UCSD-AML1 (cell line): ENCODE measurements around the gene TMEM163.
A peak's percentile ranks its signal among the peaks of the same experiment; 100 is the strongest.
"Not testable (repeated sequence)": the region's sequence is repeated elsewhere in the genome, so short reads cannot be mapped to it uniquely, and the experiment has no call there.

ENCODE experiments used
- DNase-seq: peaks from one replicate; lab custom pipeline; 2025; ENCODE audit not compliant: unreplicated experiment; lab: John Stamatoyannopoulos, UW

Gene TMEM163

DNA sequence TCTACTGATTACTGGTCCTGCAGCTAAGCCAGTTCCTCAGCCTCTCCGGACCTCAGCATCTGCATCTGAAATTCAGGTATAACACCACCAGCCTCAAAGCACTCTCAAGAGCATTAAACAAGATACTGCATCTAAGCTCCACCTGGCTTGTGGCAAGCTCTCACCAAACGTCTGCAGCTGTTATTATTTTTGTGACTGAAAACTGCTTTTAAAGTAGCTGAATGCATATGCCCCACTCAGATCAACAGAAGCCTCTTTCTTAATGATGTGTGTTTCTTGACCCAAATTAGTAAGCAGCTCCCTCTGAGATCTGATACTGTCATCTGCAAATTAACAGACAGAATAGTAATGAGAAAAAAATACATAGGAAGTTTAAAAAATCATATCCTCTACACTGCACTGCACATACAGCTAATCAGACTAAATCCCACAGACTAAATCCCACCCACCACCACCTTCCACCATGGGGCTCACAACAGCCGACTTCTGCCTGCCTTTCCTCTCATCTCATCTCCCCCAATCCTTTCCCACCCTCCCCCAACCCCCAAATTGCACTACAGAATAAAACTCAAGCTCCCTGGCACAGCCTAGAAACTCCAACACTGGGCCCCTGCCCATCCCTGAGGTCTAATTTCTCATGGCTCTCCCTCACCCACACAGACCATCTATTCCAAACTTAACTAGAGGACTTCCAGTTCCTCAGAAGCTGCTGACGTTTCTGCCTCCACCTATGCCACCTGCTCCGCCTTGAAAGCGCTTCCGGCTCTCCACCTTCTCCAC is 52.9 kb downstream of the TMEM163 start:
- no peak for DNase-seq

DNA sequence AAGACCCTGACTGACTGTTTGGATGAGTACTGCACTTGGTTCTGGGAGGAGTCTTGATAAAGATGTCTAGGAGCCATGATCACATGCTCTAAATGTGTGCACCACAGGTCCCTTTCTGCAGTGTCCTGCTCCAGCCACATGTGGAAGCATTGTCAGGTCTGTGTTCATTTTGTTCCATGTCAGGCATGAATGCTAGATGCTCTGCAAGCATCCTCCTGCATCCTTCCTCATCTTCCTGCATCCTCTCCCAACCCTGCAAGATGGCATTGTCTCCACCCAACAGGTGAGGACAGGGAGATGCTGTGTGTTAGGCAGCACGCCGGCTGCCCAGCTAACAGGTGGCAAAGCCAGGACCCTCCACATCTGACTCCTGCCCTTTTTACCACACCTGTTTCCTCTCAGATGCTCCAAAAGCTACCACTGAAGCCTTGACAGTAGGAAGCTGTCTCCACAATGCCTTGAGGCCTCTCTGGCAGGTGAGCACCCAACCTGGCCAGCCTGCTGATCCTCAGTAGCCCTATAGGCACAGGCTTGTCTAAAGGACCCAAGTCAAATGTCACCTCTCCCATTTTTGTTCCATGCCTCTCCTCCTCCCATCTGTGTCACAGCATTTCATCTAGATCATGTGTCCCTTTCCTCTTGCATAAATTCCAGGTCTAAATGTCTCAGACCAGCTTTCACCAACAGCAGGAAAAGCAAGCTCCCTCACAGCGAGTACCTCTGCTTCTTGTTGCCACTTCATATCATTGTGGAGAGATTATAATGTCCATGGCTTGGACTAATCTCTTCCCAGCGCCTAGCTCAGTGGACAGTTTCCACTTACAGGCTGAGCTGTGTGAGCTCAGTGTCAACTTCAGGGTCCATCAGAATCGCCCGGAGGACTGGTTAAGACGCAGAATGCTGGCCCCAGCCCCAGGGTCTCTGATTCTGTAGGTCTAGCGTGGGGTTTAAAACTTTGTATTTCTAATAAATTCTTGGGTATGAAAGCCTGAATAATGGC is 55.0 kb downstream of the TMEM163 start:
- DNase-seq = no peak

DNA sequence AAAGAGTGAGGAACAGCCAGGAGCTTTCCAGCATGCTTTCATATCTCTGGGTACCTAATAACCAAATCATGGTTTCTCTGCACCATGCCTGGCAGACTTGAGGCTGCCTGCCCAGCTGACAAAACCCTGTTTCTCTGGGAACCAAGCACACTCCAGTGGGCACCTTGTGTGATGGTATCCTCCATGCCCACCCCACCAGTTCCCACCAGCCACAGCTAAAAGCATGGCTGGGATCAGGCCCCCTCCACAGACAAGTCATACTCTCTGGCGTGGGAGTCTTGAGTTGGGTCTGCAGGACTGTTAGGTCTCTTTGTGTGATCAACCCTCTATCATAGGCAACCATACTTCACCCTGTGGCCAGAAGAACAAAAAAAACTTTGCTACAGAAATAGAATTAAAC is 56.0 kb downstream of the TMEM163 start:
- DNase-seq = no peak

DNA sequence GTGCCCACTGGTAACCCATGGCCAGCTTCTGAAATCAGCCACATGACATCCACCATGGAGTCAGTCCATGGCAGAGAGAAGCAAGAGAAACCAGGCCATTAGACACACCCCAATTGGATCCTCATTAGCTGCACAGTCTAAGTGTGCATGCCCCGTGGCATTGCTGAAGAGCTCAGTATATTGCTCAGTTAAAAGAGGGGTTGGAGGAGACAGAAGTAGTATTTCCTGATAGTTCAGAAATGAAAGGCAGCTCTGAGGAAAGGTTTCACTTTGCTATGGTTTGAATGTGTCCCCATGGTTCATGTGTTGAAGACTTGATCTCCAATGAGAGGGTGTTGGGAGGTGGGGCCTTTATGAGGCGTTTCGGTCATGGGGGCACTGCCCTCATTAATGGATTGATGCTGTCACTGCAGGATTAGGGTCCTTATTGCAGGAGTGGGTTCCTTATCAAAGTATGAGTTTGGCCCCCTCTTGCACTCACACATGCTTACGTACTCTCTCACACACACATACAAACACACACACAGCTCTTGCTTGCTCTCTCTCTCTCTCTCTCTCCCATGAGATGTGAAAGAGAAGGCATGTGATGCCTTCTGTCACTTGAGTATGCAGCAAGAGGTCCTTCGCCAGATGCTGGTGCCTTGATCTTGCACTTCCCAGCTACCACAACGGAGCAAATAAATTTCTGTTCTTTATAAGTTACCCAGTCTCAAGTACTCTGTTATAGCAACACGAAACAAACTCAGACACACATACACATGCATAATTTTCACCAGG is 58.0 kb downstream of the TMEM163 start:
- DNase-seq = no peak

DNA sequence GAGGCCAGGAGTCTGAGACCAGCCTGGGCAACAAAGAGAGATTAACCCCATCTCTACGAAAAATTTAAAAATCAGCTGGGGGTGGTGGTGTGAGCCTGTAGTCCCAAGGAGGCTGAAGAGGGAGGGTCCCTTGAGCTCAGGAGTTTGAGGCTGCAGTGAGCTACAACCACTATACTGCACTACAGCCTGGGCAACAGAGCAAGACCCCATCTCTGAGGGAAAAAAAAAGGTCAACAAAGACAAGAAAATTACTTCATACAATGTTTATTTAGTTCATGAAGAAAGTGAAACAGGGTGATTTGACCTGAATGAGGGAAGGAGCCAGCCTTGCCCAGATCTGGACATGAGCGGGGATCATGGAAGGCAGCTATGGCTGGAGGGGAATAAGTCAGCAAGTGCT is 59.1 kb downstream of the TMEM163 start:
- no peak for DNase-seq

DNA sequence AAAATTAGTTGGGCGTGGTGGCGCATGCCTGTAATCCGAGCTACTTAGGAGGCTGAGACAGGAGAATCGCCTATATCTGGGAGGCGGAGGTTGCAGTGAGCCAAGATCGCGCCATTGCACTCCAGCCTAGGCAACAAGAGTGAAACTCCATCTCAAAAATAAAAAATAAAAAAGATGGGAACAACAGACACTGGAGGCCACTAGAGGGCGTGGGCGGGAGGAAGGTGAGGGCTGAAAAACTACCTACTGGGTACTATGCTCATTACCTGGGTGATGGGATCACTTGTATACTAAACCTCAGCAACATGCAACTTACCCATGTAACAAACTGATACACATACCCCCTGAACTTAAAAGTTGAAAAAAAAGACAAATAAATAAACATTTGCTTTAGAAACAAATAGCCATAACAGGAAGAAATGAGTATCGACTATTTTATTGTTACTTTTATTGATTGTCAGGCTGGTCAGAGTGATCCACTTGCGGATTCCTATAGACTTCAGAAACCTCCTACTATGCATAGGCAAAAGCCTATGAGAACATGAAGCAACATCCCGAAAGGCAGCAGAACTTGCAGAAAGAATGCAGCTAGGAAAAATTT is 61.0 kb downstream of the TMEM163 start:
- peak; percentile 20 for DNase-seq

DNA sequence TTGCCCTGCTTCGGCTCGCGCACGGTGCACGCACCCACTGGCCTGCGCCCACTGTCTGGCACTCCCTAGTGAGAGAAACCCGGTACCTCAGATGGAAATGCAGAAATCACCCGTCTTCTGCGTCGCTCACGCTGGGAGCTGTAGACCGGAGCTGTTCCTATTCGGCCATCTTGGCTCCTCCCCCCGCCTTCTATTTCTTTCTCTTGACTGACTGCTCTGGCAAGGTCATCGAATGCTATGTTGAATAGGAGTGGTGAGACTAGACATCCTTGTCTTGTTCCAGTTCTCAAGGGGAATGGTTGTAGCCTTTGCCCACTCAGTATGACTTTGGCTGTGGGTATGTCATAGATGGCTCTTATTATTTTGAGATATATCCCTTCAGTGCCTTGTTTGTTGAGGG is 62.4 kb downstream of the TMEM163 start:
- DNase-seq = not testable (repeated sequence)

DNA sequence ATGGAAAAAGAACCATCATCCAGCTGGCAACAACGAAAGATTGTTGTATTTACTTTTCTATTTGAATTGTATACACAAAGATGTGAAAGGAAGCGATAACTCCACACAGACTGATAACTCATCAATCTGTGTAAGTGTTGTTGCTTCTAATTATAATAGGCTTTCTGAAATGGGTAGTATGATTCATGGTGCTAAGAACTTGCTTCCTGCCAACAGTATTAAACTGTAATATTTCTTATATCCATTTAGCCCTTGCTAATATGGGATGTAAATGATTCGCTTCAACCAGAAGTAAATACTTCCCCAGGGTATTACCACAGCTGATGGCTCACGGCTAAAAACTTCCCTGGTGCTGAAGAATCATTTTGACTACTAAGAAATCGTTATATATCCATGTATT is 70.2 kb downstream of the TMEM163 start:
- DNase-seq = no peak

DNA sequence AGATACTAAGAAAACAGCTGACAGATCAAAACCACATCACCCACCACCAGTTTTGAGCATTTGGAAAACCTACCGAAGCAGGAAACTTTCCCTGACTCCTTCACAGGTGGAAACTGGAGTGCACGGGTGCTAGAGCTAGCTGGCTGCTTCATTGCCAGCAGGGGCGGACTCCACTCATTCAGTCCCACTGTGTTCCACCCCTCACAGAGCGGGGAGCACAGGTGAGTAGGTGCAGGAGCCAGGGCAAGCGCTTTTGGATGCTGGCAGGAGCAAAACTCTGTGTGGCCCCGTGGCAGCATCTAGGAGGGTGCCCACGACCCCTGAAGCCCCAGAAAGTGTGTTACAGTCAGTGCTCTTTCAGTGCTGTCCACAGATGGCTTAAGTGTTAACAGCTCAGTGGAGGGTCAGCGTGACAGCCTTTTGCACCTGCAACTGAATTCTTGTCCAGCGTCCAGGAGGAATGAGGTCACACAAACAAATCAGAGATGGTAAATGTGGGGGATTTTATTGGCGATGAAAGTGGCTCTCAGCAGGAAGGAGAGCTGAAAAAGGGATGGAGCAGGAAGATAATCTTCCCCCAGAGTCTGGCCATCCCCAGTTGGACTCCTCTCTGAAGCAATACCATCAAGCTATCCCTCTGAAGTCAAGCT is 71.1 kb downstream of the TMEM163 start:
- DNase-seq = no peak

DNA sequence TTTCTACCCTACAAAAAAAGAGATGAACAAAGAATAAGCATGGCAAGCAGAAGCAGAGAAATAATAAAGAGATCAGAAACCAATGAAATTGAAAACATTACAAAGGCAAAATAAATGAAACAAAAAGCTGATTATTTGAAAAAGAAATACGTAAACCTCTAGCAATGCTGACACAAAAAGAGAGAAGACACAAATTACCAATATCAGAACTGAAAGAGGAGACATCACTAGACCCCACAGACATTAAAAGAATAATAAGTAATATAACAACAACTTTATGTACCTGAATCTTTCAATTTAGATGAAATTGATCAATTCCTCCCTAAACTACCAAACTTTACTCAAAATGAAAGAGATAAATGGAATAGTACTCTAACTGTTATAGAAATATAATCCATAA is 75.9 kb downstream of the TMEM163 start:
- no peak for DNase-seq

DNA sequence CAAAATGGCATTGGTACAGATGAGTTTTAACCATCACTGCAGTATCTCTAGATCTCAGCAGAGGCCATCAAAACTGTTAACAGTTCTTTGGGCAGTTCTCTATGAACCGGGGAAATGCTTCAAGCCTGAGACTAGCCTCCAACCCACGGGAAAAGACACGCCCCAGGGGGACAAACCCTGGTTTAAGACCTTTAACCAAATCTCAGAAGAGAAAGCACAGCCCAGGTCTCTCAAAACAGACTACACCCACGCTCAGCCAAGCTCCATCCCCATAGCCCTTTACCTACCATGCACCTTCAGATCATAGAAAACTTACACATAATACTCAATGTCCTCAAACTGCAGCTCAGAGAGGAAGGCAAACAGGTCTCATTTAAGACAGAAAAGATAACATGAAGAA is 78.3 kb downstream of the TMEM163 start:
- DNase-seq = no peak

DNA sequence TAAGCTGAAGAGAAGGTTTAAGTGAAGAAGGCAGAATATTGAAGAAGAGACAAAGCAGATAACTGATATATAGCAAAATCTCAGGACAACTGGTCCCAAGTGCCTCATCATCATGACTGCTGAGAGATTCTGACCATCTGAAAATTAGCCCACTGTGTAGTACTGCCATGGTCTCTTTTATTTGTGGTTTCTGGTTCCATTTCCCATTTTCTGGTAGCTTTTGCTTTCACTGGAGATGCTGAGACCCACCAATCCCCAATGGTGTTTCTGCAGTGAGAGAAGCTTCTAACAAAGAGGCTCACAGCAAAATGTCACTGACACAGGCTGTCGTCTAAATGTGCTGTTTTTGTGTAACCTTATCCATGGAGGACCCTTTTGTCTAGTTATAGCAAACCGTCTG is 79.5 kb downstream of the TMEM163 start:
- no peak for DNase-seq

DNA sequence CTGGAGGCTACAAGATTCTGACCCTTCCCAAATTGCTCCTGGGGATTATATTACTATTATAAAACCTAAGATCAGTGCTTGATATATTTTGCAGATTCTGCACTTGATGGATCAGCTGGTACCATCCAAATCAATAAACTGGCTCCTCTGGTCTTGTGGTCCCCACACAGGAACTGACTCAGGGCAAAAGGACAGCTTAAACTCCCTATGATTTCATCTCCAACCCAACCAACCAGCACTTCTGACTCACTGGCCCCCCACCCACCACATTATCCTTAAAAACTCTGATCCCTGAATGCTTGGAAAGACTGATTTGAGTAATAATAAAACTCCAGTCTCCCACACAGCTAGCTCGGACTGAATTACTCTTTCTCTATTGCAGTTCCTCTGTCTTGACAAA is 82.1 kb downstream of the TMEM163 start:
- no peak for DNase-seq

DNA sequence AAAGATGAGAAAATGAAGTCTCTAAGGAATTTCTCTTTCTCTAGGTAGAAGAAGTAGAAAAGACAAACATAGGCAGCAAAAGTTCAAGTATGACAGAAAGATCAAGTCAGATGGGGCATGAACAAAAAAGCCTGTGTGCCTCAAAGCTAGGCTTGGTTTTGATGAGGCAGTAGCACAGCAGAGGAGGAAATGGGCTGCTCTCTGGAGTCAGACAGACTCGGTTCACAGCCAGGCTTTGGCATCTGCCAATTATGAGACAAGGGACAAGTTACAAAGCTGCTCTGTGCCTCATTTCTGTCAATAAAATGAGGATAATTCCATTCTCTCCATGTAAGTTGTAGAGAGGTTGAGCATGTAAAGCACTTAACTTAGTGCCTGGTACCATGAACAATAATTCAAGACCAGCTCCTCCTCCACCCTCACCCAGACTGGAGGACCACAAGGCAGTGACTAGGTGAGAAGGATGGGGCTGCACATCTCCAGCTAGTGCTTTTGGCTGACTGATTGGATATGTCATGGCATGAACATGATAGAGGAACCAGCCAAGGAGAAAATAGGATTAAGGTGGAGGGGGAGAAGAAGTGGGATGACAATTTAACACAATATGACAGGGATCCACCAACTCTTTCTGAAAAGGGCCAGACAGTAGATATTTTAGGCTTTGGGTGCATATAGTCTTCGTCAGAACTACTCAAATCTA is 84.6 kb downstream of the TMEM163 start:
- DNase-seq = no peak

DNA sequence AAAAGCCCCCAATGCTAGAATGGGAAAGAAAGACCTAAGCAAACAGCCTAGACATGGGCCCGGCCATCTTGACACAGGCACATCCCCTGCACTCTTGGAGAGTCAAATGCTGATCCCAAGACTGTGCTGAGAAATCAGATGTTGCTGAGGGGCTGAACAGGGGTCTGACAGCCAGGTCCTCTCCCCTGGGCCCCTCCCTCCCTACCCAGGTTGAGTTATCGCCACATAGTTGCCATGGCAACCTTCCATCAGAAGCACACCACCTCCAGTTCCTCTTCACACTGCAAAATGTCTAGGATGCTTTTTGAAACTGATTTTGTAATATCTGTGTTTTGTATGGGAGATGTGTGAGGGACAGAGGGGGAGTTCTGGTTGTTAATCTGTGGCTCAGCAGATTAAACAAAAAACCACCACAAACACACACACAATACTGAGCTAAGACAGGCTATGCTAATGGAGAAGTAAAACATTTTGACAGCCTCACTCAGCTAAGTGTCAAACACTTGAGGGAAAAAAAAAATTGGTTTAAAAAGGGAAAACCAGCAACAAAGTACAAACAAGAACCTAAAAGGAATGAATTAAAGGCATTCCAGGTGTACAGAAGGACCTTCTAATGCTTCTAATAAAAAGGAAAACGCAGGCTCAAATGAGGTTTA is 88.2 kb downstream of the TMEM163 start:
- DNase-seq = no peak

DNA sequence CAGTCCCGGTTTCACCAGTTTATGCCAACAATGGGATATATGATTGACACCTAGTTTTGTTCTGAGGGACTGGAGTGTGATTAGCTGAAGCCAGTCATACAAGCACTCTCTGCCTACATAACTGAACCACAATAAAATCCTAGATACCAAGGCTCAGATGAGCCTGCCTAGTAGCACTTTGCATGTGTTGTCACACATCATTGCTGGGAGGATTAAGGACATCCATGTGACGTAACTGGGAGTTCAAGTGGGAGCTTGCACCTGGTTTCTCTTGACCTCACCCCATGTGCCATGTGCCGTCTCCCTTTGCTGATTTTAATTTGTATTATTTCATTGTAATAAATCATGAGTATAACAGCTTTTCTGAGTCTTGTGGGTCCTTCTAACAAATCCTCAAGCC is 90.3 kb downstream of the TMEM163 start:
- no peak for DNase-seq

DNA sequence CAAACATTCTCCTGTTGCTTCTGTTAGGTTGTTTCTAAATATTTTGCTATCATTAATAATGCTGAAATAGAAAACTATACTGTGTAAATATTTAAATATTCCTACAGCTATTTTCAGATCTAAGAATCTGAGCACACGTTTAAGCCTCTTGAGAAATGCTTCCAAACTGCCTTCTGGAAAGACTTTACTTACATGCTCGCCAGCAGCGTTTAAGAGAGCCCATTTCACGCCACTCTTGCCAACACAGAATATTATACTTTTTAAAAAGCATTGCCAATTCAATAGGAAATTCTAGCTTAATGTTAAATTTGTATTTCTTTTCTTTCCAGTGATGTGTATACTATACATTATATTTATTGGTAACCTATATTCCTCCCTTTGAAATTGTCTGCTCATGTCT is 92.0 kb downstream of the TMEM163 start:
- DNase-seq = no peak

DNA sequence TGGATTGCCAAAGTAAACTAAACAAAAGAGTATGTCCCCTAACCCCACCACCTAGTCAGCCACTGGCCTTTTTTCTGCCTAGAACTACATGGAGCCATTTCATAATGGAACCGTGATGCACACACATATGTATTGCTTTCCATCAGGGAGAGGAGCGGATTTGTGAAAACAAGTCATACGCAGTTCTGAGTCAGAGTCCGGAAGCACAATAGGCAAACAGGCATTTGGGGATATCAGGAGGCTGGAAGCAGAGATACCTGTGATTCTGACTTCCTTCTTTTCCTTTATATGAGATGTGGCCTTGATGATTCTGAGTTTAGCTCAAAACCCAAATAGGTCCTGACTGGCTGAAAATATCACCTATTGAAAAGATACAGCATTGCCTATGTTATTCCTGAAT is 93.5 kb downstream of the TMEM163 start:
- no peak for DNase-seq

DNA sequence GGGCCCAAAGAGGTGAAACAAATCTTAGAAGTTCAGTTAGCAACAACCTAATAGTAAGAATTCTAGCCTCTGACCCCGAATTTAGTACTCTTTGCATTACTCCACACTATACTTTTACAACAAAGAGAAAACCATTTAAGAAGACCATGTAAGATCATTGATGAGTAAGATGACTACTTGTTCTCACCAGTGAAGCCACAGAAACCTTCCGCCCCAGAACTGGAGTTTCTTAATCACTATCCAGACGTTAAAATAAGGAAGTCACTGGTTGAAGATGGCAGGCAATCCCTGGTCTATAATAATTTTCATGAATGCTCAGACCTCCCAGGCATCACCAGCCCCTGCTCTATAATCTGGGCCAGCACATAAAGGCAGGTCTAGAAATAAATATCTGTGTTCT is 95.0 kb downstream of the TMEM163 start:
- DNase-seq = no peak
